ENCODE data around the gene MLH3. TPM values are rescaled to one million over a fixed set of nuclear protein-coding genes. Genes with fewer than 3 reads are reported as not detected.

MLH3 gene
- total RNA-seq, 1 experiment from 2014 or later: 23.0 TPM

- Histone ChIP-seq H4K20me1 (ENCODE audit: control insufficient read depth, insufficient read depth, insufficient read length) (no peaks in the 10 kb centered on the region), H3K56ac (ENCODE audit: insufficient read length, low read depth, low read length) (no peak overlapping the region), H3K4ac (ENCODE audit: low read depth, low read length) (no peak overlapping the region), H4K8ac (replicated peaks; ENCODE audit: insufficient read length, low read depth, low read length) (no peak overlapping the region), H3T11ph (ENCODE audit: low read length) (no peak overlapping the region), H3K79me2 (ENCODE audit: insufficient read depth, low read length) (no peaks in the 10 kb centered on the region), H2BK20ac (ENCODE audit: low read depth, low read length, poor library complexity, severe bottlenecking) (no peak overlapping the region), H3K27ac (ENCODE audit: insufficient read length, low read depth, low read length) (no peak overlapping the region), H3K23me2 (ENCODE audit: insufficient read length, low read depth, low read length, poor library complexity, severe bottlenecking) (no peaks in the 10 kb centered on the region), H2BK120ac (ENCODE audit: low read depth, low read length, poor library complexity, severe bottlenecking) (no peak overlapping the region), H3K4me2 (ENCODE audit: insufficient read depth, insufficient read length, low read length) (no peak overlapping the region), H3K9me3 (ENCODE audit: control insufficient read depth, low read depth, low read length) (no peaks in the 10 kb centered on the region), H3K9ac (ENCODE audit: extremely low read depth, insufficient read length, low read length) (no peak overlapping the region), H3K14ac (ENCODE audit: insufficient read depth, low read length) (no peak overlapping the region), H2AK5ac (ENCODE audit: insufficient read length, low read length) (no peak overlapping the region), H2AFZ (ENCODE audit: low read length) (no peak overlapping the region), H4K91ac (ENCODE audit: insufficient read length, low read depth, low read length) (no peak overlapping the region), H4K5ac (ENCODE audit: insufficient read length, low read depth, low read length) (no peak overlapping the region), H3K23ac (ENCODE audit: insufficient read length, low read depth, low read length) (no peak overlapping the region), H2BK5ac (ENCODE audit: insufficient read length, low read length) (no peak overlapping the region), H3K18ac (ENCODE audit: insufficient read length, low read depth, low read length) (no peak overlapping the region), H3K4me1 (ENCODE audit: insufficient read depth, low read length) (no peaks in the 10 kb centered on the region), H2BK12ac (ENCODE audit: insufficient read length, low read depth, low read length) (no peak overlapping the region), H3K27me3 (ENCODE audit: insufficient read depth, low read length) (no peaks in the 10 kb centered on the region), H3K79me1 (ENCODE audit: insufficient read depth, low read depth, low read length, poor library complexity, severe bottlenecking) (no peaks in the 10 kb centered on the region), H2BK15ac (ENCODE audit: low read depth, low read length) (no peak overlapping the region)
- no peaks in the 10 kb centered on the region for H3K27me3 Mint-ChIP-seq (ENCODE audit: low read depth)
- H3K27ac Mint-ChIP-seq: no peak overlapping the region
- no peak for DNase-seq
- TF ChIP-seq, protein P1, sequence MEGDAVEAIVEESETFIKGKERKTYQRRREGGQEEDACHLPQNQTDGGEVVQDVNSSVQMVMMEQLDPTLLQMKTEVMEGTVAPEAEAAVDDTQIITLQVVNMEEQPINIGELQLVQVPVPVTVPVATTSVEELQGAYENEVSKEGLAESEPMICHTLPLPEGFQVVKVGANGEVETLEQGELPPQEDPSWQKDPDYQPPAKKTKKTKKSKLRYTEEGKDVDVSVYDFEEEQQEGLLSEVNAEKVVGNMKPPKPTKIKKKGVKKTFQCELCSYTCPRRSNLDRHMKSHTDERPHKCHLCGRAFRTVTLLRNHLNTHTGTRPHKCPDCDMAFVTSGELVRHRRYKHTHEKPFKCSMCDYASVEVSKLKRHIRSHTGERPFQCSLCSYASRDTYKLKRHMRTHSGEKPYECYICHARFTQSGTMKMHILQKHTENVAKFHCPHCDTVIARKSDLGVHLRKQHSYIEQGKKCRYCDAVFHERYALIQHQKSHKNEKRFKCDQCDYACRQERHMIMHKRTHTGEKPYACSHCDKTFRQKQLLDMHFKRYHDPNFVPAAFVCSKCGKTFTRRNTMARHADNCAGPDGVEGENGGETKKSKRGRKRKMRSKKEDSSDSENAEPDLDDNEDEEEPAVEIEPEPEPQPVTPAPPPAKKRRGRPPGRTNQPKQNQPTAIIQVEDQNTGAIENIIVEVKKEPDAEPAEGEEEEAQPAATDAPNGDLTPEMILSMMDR (conservative IDR thresholded peaks at IDR 0.05): no peak
- no peak overlapping the region for H3K4me3 Mint-ChIP-seq
- H3K4me1 Mint-ChIP-seq: no peaks in the 10 kb centered on the region
- 100% methylated on average over 1 of the region's 2 CpGs for WGBS (ENCODE audit: extremely low coverage, insufficient read length, low lambda C conversion rate)
- H3K36me3 Mint-ChIP-seq (ENCODE audit: insufficient read depth in 1 of 3, low read depth in 3 of 3): peaks cover 0 to 38% (median 22%) of the 10 kb centered on the region in 3 experiments; a peak in 5 of 7 replicates
- H3K9me3 Mint-ChIP-seq: no peaks in the 10 kb centered on the region
Measured at GRCh38 chr14:75025876-75026275, 25.4 kb downstream of the MLH3 start.

Measured in H9 (cell line).